ENCODE measurements around the gene NFIB. TPM values are rescaled to one million over a fixed set of nuclear protein-coding genes. Genes with fewer than 3 reads are reported as not detected.

Gene NFIB
- total RNA-seq, 2 experiments from 2014 or later, result not detected

GRCh38 chr9:14068690-14069089 lies 245.3 kb downstream of the NFIB start:
- H3K4me1 Mint-ChIP-seq, result no peaks in the 10 kb centered on the region
- CTCF ChIA-PET, result no interaction called here
- POLR2A ChIA-PET, result no interaction called here
- H3K27ac Mint-ChIP-seq, result no peak overlapping the region
- H3K9me3 Mint-ChIP-seq, result no peaks in the 10 kb centered on the region
- H3K4me3 Mint-ChIP-seq, result no peak overlapping the region
- no peaks in the 10 kb centered on the region for H3K27me3 Mint-ChIP-seq
- H3K36me3 Mint-ChIP-seq (ENCODE audit: low read depth), result no peaks in the 10 kb centered on the region
- no peak for DNase-seq

DNA sequence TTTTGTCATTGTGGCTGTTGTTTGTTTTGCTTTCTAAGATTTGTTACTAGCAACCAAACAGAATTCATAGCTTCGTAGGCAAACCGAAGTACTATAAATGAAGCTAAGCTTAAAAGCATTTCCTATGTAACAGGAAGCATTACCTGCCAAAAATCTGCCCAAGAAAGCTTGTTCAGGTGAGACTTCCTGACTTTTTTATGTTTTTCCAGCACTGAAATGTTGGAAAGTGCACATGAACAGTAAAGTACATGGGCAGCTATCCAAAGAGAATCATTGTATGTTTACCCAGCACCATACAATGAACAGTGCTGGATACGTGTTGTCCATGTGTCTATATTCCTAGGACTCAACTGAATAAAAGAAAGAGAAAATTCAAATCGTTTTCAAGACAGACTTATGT lies 247.1 kb downstream of the NFIB start:
- Mint-ChIP-seq H3K27ac (no peak overlapping the region), H3K36me3 (ENCODE audit: low read depth) (no peaks in the 10 kb centered on the region), H3K4me3 (no peak overlapping the region), H3K9me3 (no peaks in the 10 kb centered on the region), H3K27me3 (no peaks in the 10 kb centered on the region), H3K4me1 (no peaks in the 10 kb centered on the region)
- POLR2A ChIA-PET, result interaction anchor here (0.6 kb wide), 1 partner anchor 25 kb away, joined by 3 read pairs; no protein-coding TSS in a partner anchor
- CTCF ChIA-PET, result interaction anchor here (0.7 kb wide), 1 partner anchor 187 kb away, joined by 3 read pairs; no protein-coding TSS in a partner anchor
- DNase-seq, result no peak

DNA sequence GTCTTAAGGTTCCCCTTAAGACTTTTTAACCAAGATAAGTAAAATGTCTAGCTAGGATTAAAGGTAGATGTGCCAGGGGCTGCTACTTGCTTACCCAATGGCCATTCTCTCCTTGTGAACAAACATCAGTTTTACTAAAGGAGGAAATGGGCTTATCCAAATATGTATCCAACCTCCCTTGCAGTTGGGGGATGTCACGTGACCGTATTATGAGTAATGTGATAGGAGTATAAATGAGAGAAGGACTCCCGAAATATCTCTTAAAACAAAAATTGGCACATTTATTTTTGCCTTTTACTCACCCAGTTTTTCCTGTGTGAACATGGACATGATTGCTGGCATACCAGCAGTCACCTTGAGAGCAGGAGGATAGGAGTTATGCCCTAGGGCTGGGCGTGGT lies 247.9 kb downstream of the NFIB start:
- no peak for DNase-seq
- no peak overlapping the region for H3K27ac Mint-ChIP-seq
- no peak overlapping the region for H3K4me3 Mint-ChIP-seq
- no peaks in the 10 kb centered on the region for H3K9me3 Mint-ChIP-seq
- no peaks in the 10 kb centered on the region for H3K4me1 Mint-ChIP-seq
- CTCF ChIA-PET, result no interaction called here
- no peaks in the 10 kb centered on the region for H3K27me3 Mint-ChIP-seq
- POLR2A ChIA-PET, result no interaction called here
- no peaks in the 10 kb centered on the region for H3K36me3 Mint-ChIP-seq (ENCODE audit: low read depth)

GRCh38 chr9:14064940-14065339 lies 249.0 kb downstream of the NFIB start:
- POLR2A ChIA-PET, result no interaction called here

DNA sequence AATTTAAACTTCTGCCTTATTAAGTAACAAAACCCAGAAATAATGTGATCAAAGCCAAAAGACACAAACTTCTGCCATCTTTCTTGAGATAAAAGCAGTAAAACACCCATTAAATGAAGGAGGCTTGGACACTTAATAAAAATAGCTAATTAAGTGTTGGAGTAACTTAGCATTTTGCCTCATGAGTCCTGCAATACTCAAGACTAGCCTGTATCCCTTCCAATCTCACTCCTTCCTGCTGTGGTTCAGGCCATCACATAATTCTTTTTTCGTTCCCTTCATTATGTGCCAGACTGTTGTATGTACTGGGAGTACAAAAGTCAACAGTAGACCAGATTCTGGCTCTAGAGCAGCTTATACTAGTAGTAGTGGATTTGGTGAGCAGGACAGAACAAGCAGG lies 250.2 kb downstream of the NFIB start:
- ChIA-PET CTCF (no interaction called here), POLR2A (no interaction called here)
- H3K36me3 Mint-ChIP-seq (ENCODE audit: low read depth), result no peaks in the 10 kb centered on the region

More at GRCh38 chr9:14064940-14065339, 249.0 kb downstream of the NFIB start:
- no peaks in the 10 kb centered on the region for H3K36me3 Mint-ChIP-seq (ENCODE audit: low read depth)
- no peaks in the 10 kb centered on the region for H3K27me3 Mint-ChIP-seq
- no peak overlapping the region for H3K4me3 Mint-ChIP-seq
- H3K27ac Mint-ChIP-seq, result no peak overlapping the region
- DNase-seq, result no peak
- CTCF ChIA-PET, result no interaction called here
- no peaks in the 10 kb centered on the region for H3K9me3 Mint-ChIP-seq
- no peaks in the 10 kb centered on the region for H3K4me1 Mint-ChIP-seq

DNA sequence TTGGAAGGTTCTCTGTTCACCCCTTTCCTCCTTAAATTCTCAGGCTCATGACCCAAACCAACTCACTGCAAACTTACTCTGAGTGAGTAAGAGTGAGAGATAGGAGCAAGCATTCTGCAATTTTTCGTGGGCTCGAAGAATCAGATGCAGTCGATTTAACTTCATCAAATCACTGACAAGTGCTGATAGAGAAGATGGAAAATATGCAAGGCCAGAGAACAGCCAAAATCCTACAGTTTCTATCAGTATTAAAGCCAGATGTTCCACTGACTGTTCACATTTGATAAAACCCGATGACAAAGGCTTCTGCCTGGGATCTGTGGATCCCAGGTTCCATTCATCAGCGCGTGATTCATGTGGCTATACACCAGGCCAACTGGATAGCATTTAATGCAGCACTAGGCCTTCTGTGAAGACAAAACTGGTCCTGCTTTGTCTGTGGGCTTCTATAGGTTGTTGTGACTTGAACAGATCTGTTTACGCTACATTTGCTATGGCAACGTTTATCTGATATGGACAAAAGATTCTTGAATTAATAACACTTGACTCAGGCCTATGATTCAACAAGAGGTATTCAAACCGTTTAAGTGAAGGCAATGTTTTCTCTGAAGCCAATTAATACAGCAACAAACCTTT lies 251.2 kb downstream of the NFIB start:
- no peak overlapping the region for H3K4me3 Mint-ChIP-seq

More for the DNA sequence above, 250.2 kb downstream of the NFIB start:
- Mint-ChIP-seq H3K27ac (no peak overlapping the region), H3K4me3 (no peak overlapping the region), H3K4me1 (no peaks in the 10 kb centered on the region), H3K27me3 (no peaks in the 10 kb centered on the region), H3K9me3 (no peaks in the 10 kb centered on the region)
- no peak for DNase-seq

DNA sequence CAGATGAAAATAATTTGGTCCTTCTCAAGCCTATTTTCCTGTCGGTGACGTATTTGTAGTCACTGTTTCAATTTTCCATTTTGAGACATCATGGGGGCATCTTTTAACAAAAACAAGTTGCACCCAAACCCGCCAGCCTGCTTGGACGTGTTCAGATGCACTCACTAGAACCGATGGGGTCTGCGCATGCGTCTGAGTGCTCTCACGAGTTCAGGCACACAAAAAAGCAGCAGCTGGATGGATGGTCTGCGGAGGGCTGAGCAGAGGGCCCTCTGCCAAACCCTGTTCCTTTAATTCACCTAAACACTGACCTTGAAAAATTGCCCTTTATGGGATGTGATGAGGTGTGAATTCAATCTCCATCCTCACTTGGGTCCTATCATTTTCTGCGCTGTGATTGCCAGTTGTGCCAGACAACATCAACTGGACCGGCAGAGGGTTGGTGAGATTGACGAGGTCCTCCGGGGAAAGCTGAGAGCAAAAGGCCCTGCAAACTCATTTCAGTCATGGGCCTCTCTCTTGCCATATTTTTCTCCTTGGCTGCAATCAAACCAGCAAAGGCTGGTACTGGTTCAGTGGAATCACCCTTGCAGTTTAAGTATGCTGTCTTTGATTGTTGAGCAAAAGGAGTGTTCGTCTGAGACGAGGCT lies 251.9 kb downstream of the NFIB start:
- Mint-ChIP-seq H3K27me3 (no peaks in the 10 kb centered on the region), H3K4me1 (no peaks in the 10 kb centered on the region), H3K9me3 (no peaks in the 10 kb centered on the region), H3K36me3 (ENCODE audit: low read depth) (no peaks in the 10 kb centered on the region), H3K4me3 (no peak overlapping the region), H3K27ac (no peak overlapping the region)
- CTCF ChIA-PET, result no interaction called here
- DNase-seq, result no peak
- POLR2A ChIA-PET, result no interaction called here

More for the DNA sequence above, 251.2 kb downstream of the NFIB start:
- H3K4me1 Mint-ChIP-seq, result no peaks in the 10 kb centered on the region
- no peaks in the 10 kb centered on the region for H3K27me3 Mint-ChIP-seq
- no peaks in the 10 kb centered on the region for H3K36me3 Mint-ChIP-seq (ENCODE audit: low read depth)
- ChIA-PET POLR2A (no interaction called here), CTCF (no interaction called here)
- H3K9me3 Mint-ChIP-seq, result no peaks in the 10 kb centered on the region
- DNase-seq, result no peak
- no peak overlapping the region for H3K27ac Mint-ChIP-seq

- H3K27ac Mint-ChIP-seq, result no peak overlapping the region
- ChIA-PET CTCF (no interaction called here), POLR2A (no interaction called here)
- H3K36me3 Mint-ChIP-seq (ENCODE audit: low read depth), result no peaks in the 10 kb centered on the region
- no peaks in the 10 kb centered on the region for H3K9me3 Mint-ChIP-seq
- no peaks in the 10 kb centered on the region for H3K27me3 Mint-ChIP-seq
- DNase-seq, result no peak
- H3K4me1 Mint-ChIP-seq, result no peaks in the 10 kb centered on the region
- H3K4me3 Mint-ChIP-seq, result no peak overlapping the region
Observed at GRCh38 chr9:14058325-14058688, 255.6 kb downstream of the NFIB start.

DNA sequence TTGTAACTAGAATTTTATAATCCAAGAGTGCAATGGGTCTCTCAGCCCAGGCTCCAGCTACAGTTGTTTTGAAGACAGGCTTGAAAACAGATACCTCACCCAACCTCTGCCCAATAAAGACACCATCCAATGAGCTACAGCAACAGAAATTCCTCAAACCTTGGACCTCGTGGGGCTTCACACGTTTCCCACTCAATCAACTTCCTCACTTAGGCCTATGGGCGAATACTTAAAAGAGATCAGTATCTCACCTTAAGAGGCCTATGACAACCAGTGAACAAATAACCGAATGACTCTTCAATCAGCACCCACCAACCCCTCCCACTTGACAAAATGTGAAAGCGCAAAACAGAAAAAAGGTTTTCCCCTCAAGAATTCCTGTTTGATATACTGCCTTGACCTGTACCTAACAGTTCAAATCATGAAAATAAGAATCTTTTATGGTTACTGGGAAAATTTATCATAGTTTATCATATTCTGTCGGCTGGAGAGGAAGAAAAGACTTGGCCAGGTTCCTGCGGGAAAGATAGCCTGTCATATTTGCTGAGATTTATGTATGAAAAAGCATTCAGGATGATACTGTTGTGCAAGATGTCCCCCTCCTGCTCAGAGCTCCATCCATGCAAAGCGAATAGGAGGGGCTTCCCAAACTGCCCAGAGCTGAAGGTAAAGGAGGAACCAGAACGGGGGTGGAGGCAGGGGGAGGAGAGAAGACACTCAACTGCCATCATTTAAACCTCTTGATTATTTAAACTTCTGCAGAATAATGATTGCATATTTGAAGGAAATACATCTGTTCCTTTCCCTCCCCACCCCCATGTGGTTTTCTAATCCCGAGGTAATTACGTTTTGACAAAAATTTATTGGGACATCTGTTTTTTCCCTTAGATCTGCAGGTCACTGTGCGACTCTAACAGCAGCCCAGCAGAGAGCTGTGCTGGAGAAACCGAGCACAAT lies 256.3 kb downstream of the NFIB start:
- no peaks in the 10 kb centered on the region for H3K4me1 Mint-ChIP-seq
- CTCF ChIA-PET, result no interaction called here
- no peaks in the 10 kb centered on the region for H3K36me3 Mint-ChIP-seq (ENCODE audit: low read depth)
- POLR2A ChIA-PET, result no interaction called here
- H3K27me3 Mint-ChIP-seq, result no peaks in the 10 kb centered on the region
- H3K27ac Mint-ChIP-seq, result no peak overlapping the region
- H3K4me3 Mint-ChIP-seq, result no peak overlapping the region
- H3K9me3 Mint-ChIP-seq, result no peaks in the 10 kb centered on the region
- DNase-seq, result no peak

GRCh38 chr9:14056316-14056861 lies 257.6 kb downstream of the NFIB start:
- ChIA-PET CTCF (no interaction called here), POLR2A (no interaction called here)
- Mint-ChIP-seq H3K27me3 (no peaks in the 10 kb centered on the region), H3K4me3 (no peak overlapping the region), H3K27ac (no peak overlapping the region), H3K9me3 (no peaks in the 10 kb centered on the region), H3K36me3 (ENCODE audit: low read depth) (no peaks in the 10 kb centered on the region), H3K4me1 (no peaks in the 10 kb centered on the region)
- no peak for DNase-seq

DNA sequence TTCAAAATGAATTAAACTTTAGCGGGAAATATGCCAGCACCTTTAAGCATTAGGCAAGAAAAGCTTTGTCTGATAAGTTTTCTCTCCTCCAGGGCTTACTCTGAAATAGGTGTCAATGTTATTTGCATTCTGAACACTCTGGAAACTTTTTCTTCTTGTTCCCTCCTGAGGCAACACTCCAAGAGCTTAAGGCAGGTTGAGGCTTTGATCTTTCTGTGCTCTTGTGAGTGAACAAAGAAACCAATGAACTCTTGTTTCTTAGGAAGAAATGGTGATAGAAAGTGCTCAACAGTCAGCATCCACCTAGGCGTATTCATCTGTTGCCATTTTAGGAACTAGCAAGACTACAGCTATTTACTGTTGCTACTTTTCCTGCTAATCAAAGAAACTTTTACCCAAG lies 259.8 kb downstream of the NFIB start:
- no peak for DNase-seq
- H3K27ac Mint-ChIP-seq, result no peak overlapping the region
- H3K36me3 Mint-ChIP-seq (ENCODE audit: low read depth), result no peaks in the 10 kb centered on the region
- H3K9me3 Mint-ChIP-seq, result no peaks in the 10 kb centered on the region
- H3K4me1 Mint-ChIP-seq, result no peaks in the 10 kb centered on the region
- no peak overlapping the region for H3K4me3 Mint-ChIP-seq
- no peaks in the 10 kb centered on the region for H3K27me3 Mint-ChIP-seq
- ChIA-PET POLR2A (no interaction called here), CTCF (no interaction called here)

DNA sequence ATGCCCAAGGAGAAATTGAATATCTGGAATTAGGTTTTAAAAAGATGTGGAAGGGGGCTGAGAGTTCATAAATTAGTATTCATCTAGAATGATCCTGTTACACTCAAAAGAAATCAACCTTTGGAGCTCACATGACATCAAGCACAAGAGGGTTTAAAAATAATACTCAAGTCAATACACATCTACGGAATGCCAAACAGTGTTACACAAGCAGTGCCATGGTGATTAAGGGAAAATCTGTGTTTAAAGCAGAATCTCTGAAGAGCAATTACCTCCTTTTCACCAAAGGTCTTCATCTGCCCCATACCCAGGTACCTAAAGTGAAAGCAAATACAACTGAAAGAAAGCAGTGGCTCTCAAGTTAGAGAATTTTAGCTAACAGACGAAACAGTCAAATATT lies 261.6 kb downstream of the NFIB start:
- Mint-ChIP-seq H3K4me3 (no peak overlapping the region), H3K4me1 (no peaks in the 10 kb centered on the region), H3K27me3 (no peaks in the 10 kb centered on the region), H3K36me3 (ENCODE audit: low read depth) (no peaks in the 10 kb centered on the region), H3K9me3 (no peaks in the 10 kb centered on the region), H3K27ac (no peak overlapping the region)
- POLR2A ChIA-PET, result no interaction called here
- CTCF ChIA-PET, result no interaction called here
- no peak for DNase-seq

DNA sequence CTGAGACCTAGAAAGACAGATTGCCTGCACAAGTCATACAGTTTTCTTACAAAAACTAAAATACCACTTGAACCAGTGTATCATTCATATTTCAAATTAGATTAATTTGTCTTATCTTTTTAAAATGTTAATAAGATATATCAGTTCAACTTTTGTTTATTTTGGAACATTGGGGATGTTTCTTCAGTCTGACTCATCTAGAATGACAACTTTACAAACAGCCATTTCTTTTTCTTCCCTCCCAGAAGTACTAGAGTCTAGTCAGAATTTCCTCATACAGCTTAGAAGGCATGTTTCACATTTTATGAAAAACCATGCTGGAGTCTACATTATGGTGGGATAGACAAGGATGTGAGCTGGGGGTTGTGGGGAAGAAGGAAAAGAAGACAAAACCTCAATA lies 262.5 kb downstream of the NFIB start:
- DNase-seq, result no peak
- ChIA-PET CTCF (no interaction called here), POLR2A (no interaction called here)
- Mint-ChIP-seq H3K4me1 (no peaks in the 10 kb centered on the region), H3K9me3 (no peaks in the 10 kb centered on the region), H3K27ac (no peak overlapping the region), H3K4me3 (no peak overlapping the region), H3K36me3 (ENCODE audit: low read depth) (no peaks in the 10 kb centered on the region), H3K27me3 (no peaks in the 10 kb centered on the region)

All from activated CD4-positive, alpha-beta memory T cell treated with anti-CD3 and anti-CD28 coated beads, Interleukin-2, amount 10 ng/mL, durations not matched to agents 7 days and 5 days (primary cell).